MM.1S (cell line): Measurements from ENCODE around the gene HSPB7.

ENCODE experiments used
- DNase-seq: peaks from one replicate; pipeline ENCODE4 v3.0.0-alpha.2; 2015
- H2AFZ ChIP-seq: fragments of 300-600 bp; sonication (generic); 2 replicates; pipeline ENCODE4 v1.6.0; 2016; ENCODE audit warnings: antibody characterized with exemption, low read length
- H3F3A ChIP-seq: fragments of 300-600 bp; sonication (generic); 2 replicates; pipeline ENCODE4 v1.6.1; 2016; ENCODE audit warnings: mild to moderate bottlenecking, antibody characterized with exemption, low read length, moderate library complexity, mixed read lengths; ENCODE audit not compliant: insufficient read depth
- H3K27ac ChIP-seq: fragments of 300-600 bp; sonication (generic); 2 replicates; pipeline ENCODE4 v1.5.1; 2016; ENCODE audit warnings: mild to moderate bottlenecking, low read length
- H3K27me3 ChIP-seq: fragments of 300-600 bp; sonication (generic); replicated peaks from 2 replicates; pipeline ENCODE4 v1.6.0; 2016; ENCODE audit warnings: low read length; ENCODE audit not compliant: insufficient read depth
- H3K36me3 ChIP-seq: fragments of 300-600 bp; sonication (generic); replicated peaks from 2 replicates; pipeline ENCODE4 v1.6.1; 2016; ENCODE audit warnings: mild to moderate bottlenecking, low read length, mixed read lengths; ENCODE audit not compliant: insufficient read depth
- H3K4me1 ChIP-seq: fragments of 300-600 bp; sonication (generic); 2 replicates; pipeline ENCODE4 v1.6.1; 2016; ENCODE audit warnings: low read length, mixed read lengths
- H3K4me2 ChIP-seq: fragments of 300-600 bp; sonication (generic); 2 replicates; pipeline ENCODE4 v1.6.0; 2016; ENCODE audit warnings: low read depth, low read length
- H3K4me3 ChIP-seq: fragments of 300-600 bp; sonication (generic); 2 replicates; pipeline ENCODE4 v1.5.1; 2016; ENCODE audit warnings: low read length, mixed read lengths
- H3K79me2 ChIP-seq: fragments of 300-600 bp; sonication (generic); 2 replicates; pipeline ENCODE4 v1.6.1; 2016; ENCODE audit warnings: mixed run types, low read length, mixed read lengths
- H3K9ac ChIP-seq: fragments of 300-600 bp; sonication (generic); 2 replicates; pipeline ENCODE4 v1.6.1; 2016; ENCODE audit warnings: low read length, mixed read lengths
- H3K9me2 ChIP-seq: fragments of 300-600 bp; sonication (generic); replicated peaks from 2 replicates; pipeline ENCODE4 v1.6.1; 2016; ENCODE audit warnings: mild to moderate bottlenecking, low read length, mixed read lengths; ENCODE audit not compliant: insufficient read depth
- H3K9me3 ChIP-seq: fragments of 300-600 bp; sonication (generic); replicated peaks from 2 replicates; pipeline ENCODE4 v1.6.1; 2016; ENCODE audit warnings: mild to moderate bottlenecking, low read length, mixed read lengths; ENCODE audit not compliant: insufficient read depth
- H4K20me1 ChIP-seq: fragments of 300-600 bp; sonication (generic); 2 replicates; pipeline ENCODE4 v1.6.1; 2016; ENCODE audit warnings: mild to moderate bottlenecking, low read length, moderate library complexity, mixed read lengths; ENCODE audit not compliant: insufficient read depth
- CTCF ChIP-seq: fragments of 300-600 bp; sonication (generic); IDR thresholded peaks from 2 replicates; pipeline ENCODE4 v1.5.1; 2016; ENCODE audit warnings: antibody characterized with exemption, low read length, mixed read lengths
- EZH2 ChIP-seq: fragments of 300-600 bp; sonication (generic); optimal IDR thresholded peaks from 2 replicates; pipeline ENCODE3; 2017; ENCODE audit warnings: low read depth, mild to moderate bottlenecking, antibody characterized with exemption, low read length, mixed read lengths
- EZH2phosphoT487 ChIP-seq: fragments of 300-600 bp; sonication (generic); IDR thresholded peaks from 2 replicates; pipeline ENCODE4 v1.6.1; 2018; ENCODE audit warnings: antibody characterized with exemption, low read length

HSPB7 gene

DNA sequence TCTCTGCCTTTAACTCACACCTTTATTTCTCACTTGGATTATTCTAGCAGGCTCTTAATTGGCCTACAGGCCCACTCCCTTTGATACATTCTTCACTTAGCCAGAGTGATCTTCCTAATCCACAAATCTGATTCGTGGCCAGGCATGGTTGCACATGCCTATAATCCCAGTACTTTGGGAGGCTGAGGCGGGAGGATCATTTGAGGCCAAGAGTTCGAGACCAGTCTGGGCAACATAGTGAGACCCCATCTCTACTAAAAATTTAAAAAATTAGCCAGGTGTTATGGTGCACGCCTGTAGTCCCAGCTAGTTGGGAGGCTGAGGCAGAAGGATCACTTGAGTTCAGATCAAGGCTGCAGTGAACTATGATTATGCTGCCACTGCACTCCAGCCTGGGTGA is 44.1 kb downstream of the HSPB7 start:
- Histone ChIP-seq H3K9me3 (no peaks in the 10 kb centered on the region), H2AFZ (no peak overlapping the region), H4K20me1 (no peaks in the 10 kb centered on the region), H3K4me3 (no peak overlapping the region), H3K9ac (no peak overlapping the region), H3K9me2 (no peaks in the 10 kb centered on the region), H3K4me1 (0 out of 2 replicates have a peak, but pooled peaks cover 9% of the 10 kb centered on the region), H3K36me3 (no peaks in the 10 kb centered on the region), H3K27me3 (no peaks in the 10 kb centered on the region), H3F3A (0 out of 2 replicates have a peak, but pooled peaks cover 2% of the 10 kb centered on the region), H3K79me2 (peaks cover 46% of the 10 kb centered on the region), H3K27ac (no peak overlapping the region), H3K4me2 (no peak overlapping the region)
- no peak for DNase-seq
- TF ChIP-seq EZH2phosphoT487 (no peak), EZH2 (no peak), CTCF (no peak)

- Histone ChIP-seq H3K9me2 (no peaks in the 10 kb centered on the region), H3K4me2 (no peak overlapping the region), H3K4me1 (0 out of 2 replicates have a peak, but pooled peaks cover 9% of the 10 kb centered on the region), H2AFZ (no peak overlapping the region), H3K9me3 (no peaks in the 10 kb centered on the region), H3F3A (0 out of 2 replicates have a peak, but pooled peaks cover 2% of the 10 kb centered on the region), H3K27ac (no peak overlapping the region), H4K20me1 (no peaks in the 10 kb centered on the region), H3K79me2 (peaks cover 60% of the 10 kb centered on the region), H3K4me3 (no peak overlapping the region), H3K27me3 (no peaks in the 10 kb centered on the region), H3K9ac (no peak overlapping the region), H3K36me3 (no peaks in the 10 kb centered on the region)
- no peak for TF ChIP-seq CTCF
- no peak for TF ChIP-seq EZH2
- no peak for TF ChIP-seq EZH2phosphoT487
- DNase-seq = no peak
These were observed 45.4 kb downstream of the HSPB7 start for GRCh38 chr1:15972409-15972808.

DNA sequence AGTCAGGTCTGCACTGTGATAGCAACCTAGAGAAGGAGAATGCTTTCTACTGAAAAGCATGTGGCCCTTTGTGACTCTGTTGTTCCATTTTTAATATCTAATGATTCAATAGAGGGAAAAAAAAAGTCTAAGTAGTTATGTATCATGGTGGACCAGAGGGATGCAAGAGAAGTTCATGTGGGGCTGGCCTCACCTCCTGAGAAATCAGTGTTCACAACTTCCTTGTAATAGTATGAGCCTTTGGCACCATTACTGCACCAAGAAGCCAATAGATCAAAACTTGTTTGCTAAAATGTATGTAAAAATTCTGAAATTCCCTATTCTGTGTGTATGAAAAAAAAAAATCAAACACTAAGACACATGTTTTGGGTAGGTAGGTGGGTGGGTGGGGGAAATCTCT is 46.9 kb downstream of the HSPB7 start:
- H3K27ac ChIP-seq = no peak overlapping the region
- no peaks in the 10 kb centered on the region for H3K9me3 ChIP-seq
- TF ChIP-seq EZH2phosphoT487 = no peak
- no peak for TF ChIP-seq EZH2
- no peak for TF ChIP-seq CTCF
- H4K20me1 ChIP-seq = no peaks in the 10 kb centered on the region
- H3K4me2 ChIP-seq = no peak overlapping the region
- no peaks in the 10 kb centered on the region for H3K9me2 ChIP-seq
- no peak overlapping the region for H2AFZ ChIP-seq
- 0 out of 2 replicates have a peak, but pooled peaks cover 4% of the 10 kb centered on the region for H3K4me1 ChIP-seq
- H3K79me2 ChIP-seq = peaks cover 72% of the 10 kb centered on the region
- DNase-seq = no peak
- no peaks in the 10 kb centered on the region for H3K27me3 ChIP-seq
- H3K9ac ChIP-seq = no peak overlapping the region
- no peaks in the 10 kb centered on the region for H3K36me3 ChIP-seq
- H3F3A ChIP-seq = 0 out of 2 replicates have a peak, but pooled peaks cover 2% of the 10 kb centered on the region
- H3K4me3 ChIP-seq = no peak overlapping the region
